Measurements from ENCODE around the gene UBE2D2. TPM values are rescaled to one million over a fixed set of nuclear protein-coding genes. Genes with fewer than 3 reads are reported as not detected.
"Not testable (repeated sequence)": the region's sequence is repeated elsewhere in the genome, so short reads cannot be mapped to it uniquely, and the experiment has no call there.

UBE2D2 gene
- total and polyA plus RNA-seq, 10 of the 15 experiments (the other 5 are each of a cell fraction or from before 2014, with no cell fraction given) = 58.6 to 245 (median 128) TPM

GRCh38 chr5:139527090-139527470, 34.1 kb upstream of the UBE2D2 start:
- ATAC-seq; in situ Hi-C loops (cut with MboI): not testable (repeated sequence)
- SMC1A ChIA-PET (ENCODE audit: uncharacterized antibody, unreplicated experiment) = interaction anchor here (1.3 to 3.2 kb wide), 4 partner anchors 35 to 105 kb away, joined by 4 to 31 read pairs (median 8); partner anchors contain the start of gene UBE2D2

More at GRCh38 chr5:139527090-139527470, 34.1 kb upstream of the UBE2D2 start:
- POLR2A ChIA-PET = interaction anchor here (5.5 kb wide), 1 partner anchor 38 kb away, joined by 43 read pairs; no protein-coding TSS in a partner anchor
- DNase-seq (ENCODE audit: low read depth, low spot score); H3K27me3 ChIP-seq (replicated peaks in 1 of 2; ENCODE audit: control insufficient read depth in 2 of 2, insufficient read depth in 2 of 2, low read length in 1 of 2); H3K9me3 ChIP-seq (replicated peaks; ENCODE audit: control insufficient read depth, insufficient read depth, low read length); FAIRE-seq; H4K20me1 ChIP-seq (ENCODE audit: control insufficient read depth, insufficient read depth); BruUV-seq (replicated peaks); H3K36me3 ChIP-seq (ENCODE audit: control insufficient read depth in 2 of 2, insufficient read depth in 2 of 2, low read length in 1 of 2): not testable (repeated sequence)
- 59% methylated on average over 2 of the region's 2 CpGs for WGBS (ENCODE audit: insufficient coverage, insufficient replicate concordance, low lambda C conversion rate, missing lambda C conversion rate)
- Histone ChIP-seq H2AFZ (ENCODE audit: control insufficient read depth, low read depth, low read length) (peak overlapping the region; percentile 29), H3K4me1 (ENCODE audit: control insufficient read depth, insufficient read depth, low read length) (peaks cover 30% of the 10 kb centered on the region), H3K4me3 (peak overlapping the region; percentile 57), H3K79me2 (ENCODE audit: control insufficient read depth, insufficient read depth, low read length) (peaks cover 27% of the 10 kb centered on the region), H3K9ac (ENCODE audit: control insufficient read depth, insufficient read depth, low read length) (peak overlapping the region; percentile 71), H3K4me2 (ENCODE audit: control insufficient read depth, insufficient read depth) (peak overlapping the region; percentile 72), H3K27ac (ENCODE audit: control insufficient read depth, insufficient read depth) (peak overlapping the region; percentile 59)
- RAD21 ChIA-PET (ENCODE audit: unreplicated experiment) = interaction anchor here (1.5 to 5.6 kb wide), 2 partner anchors 35 to 84 kb away, joined by 5 to 49 read pairs; partner anchors contain the start of gene UBE2D2
- peak; percentile 30; the same call in 1 of the 2 replicates for TF ChIP-seq MYB (IDR thresholded peaks at IDR 0.05; ENCODE audit: borderline replicate concordance, low read depth, low read length)
- peak; percentile 4 for TF ChIP-seq MLLT1 (IDR thresholded peaks at IDR 0.05)
- peak; percentile 20; the same call in 1 of the 2 replicates for TF ChIP-seq NKRF (conservative IDR thresholded peaks at IDR 0.05)
- CTCF ChIA-PET = interaction anchor here (0.7 to 2.6 kb wide), 2 partner anchors 8 to 36 kb away, joined by 5 to 13 read pairs; no protein-coding TSS in a partner anchor
- intact Hi-C loops (cut with micrococcal nuclease; ENCODE audit: unreplicated experiment) = loop anchor here (5.0 kb wide), 1 partner anchor 250 kb away; no protein-coding TSS in a partner anchor
